Activated naive CD8-positive, alpha-beta T cell (primary cell): ENCODE measurements around the gene CPO.

Experiments
- H3K27ac Mint-ChIP-seq: one replicate; pipeline ENCODE4 v1.8.0; 2021; ENCODE audit warnings: mixed read lengths
- H3K27me3 Mint-ChIP-seq: one replicate; pipeline ENCODE4 v1.8.0; 2021; ENCODE audit warnings: mixed read lengths
- H3K36me3 Mint-ChIP-seq: one replicate; pipeline ENCODE4 v1.8.0; 2021; ENCODE audit warnings: mixed read lengths
- H3K4me1 Mint-ChIP-seq: one replicate; pipeline ENCODE4 v1.8.0; 2021; ENCODE audit warnings: low read depth, mixed read lengths
- H3K4me3 Mint-ChIP-seq: one replicate; pipeline ENCODE4 v1.8.0; 2021; ENCODE audit warnings: mild to moderate bottlenecking, mixed read lengths
- H3K9me3 Mint-ChIP-seq: one replicate; pipeline ENCODE4 v1.8.0; 2021; ENCODE audit warnings: low read depth, mixed read lengths

CPO gene

GRCh38 chr2:206958261-206958660 lies 18.9 kb downstream of the CPO start:
- Mint-ChIP-seq H3K27me3 (no peaks in the 10 kb centered on the region), H3K4me3 (no peak overlapping the region), H3K36me3 (peaks cover 6% of the 10 kb centered on the region), H3K27ac (no peak overlapping the region), H3K4me1 (no peaks in the 10 kb centered on the region), H3K9me3 (peaks cover 7% of the 10 kb centered on the region)

- Mint-ChIP-seq H3K4me3 (no peak overlapping the region), H3K9me3 (no peaks in the 10 kb centered on the region), H3K4me1 (no peaks in the 10 kb centered on the region), H3K27ac (no peak overlapping the region), H3K36me3 (no peaks in the 10 kb centered on the region), H3K27me3 (no peaks in the 10 kb centered on the region)
Measured at GRCh38 chr2:206962966-206963365, 23.6 kb downstream of the CPO start.

- H3K9me3 Mint-ChIP-seq: no peaks in the 10 kb centered on the region
- H3K4me1 Mint-ChIP-seq: no peaks in the 10 kb centered on the region
- H3K4me3 Mint-ChIP-seq: no peak overlapping the region
- no peak overlapping the region for H3K27ac Mint-ChIP-seq
- H3K27me3 Mint-ChIP-seq: no peaks in the 10 kb centered on the region
- H3K36me3 Mint-ChIP-seq: no peaks in the 10 kb centered on the region
Measured at GRCh38 chr2:206968134-206969086, 29.1 kb downstream of the CPO start.

- Mint-ChIP-seq H3K36me3 (no peaks in the 10 kb centered on the region), H3K4me3 (no peak overlapping the region), H3K9me3 (no peaks in the 10 kb centered on the region), H3K27ac (no peak overlapping the region), H3K27me3 (no peaks in the 10 kb centered on the region), H3K4me1 (no peaks in the 10 kb centered on the region)
Measured at GRCh38 chr2:206969192-206969591, 29.9 kb downstream of the CPO start.

GRCh38 chr2:206970589-206971360 lies 31.5 kb downstream of the CPO start:
- H3K4me1 Mint-ChIP-seq: no peaks in the 10 kb centered on the region
- no peak overlapping the region for H3K4me3 Mint-ChIP-seq
- H3K9me3 Mint-ChIP-seq: peaks cover 6% of the 10 kb centered on the region
- peaks cover 4% of the 10 kb centered on the region for H3K27me3 Mint-ChIP-seq
- peaks cover 6% of the 10 kb centered on the region for H3K36me3 Mint-ChIP-seq
- no peak overlapping the region for H3K27ac Mint-ChIP-seq

GRCh38 chr2:206971805-206972204 lies 32.5 kb downstream of the CPO start:
- H3K36me3 Mint-ChIP-seq: peaks cover 6% of the 10 kb centered on the region
- peaks cover 9% of the 10 kb centered on the region for H3K9me3 Mint-ChIP-seq

GRCh38 chr2:206974551-206974950 lies 35.2 kb downstream of the CPO start:
- H3K27me3 Mint-ChIP-seq: peaks cover 7% of the 10 kb centered on the region
- H3K4me1 Mint-ChIP-seq: no peaks in the 10 kb centered on the region
- no peak overlapping the region for H3K4me3 Mint-ChIP-seq
- peaks cover 6% of the 10 kb centered on the region for H3K36me3 Mint-ChIP-seq
- H3K9me3 Mint-ChIP-seq: peaks cover 9% of the 10 kb centered on the region
- H3K27ac Mint-ChIP-seq: no peak overlapping the region

More at GRCh38 chr2:206971805-206972204, 32.5 kb downstream of the CPO start:
- Mint-ChIP-seq H3K27ac (no peak overlapping the region), H3K4me3 (no peak overlapping the region), H3K27me3 (peaks cover 4% of the 10 kb centered on the region), H3K4me1 (no peaks in the 10 kb centered on the region)

GRCh38 chr2:206978746-206979145 lies 39.4 kb downstream of the CPO start:
- peaks cover 6% of the 10 kb centered on the region for H3K36me3 Mint-ChIP-seq

GRCh38 chr2:206979365-206979764 lies 40.0 kb downstream of the CPO start:
- Mint-ChIP-seq H3K36me3 (peaks cover 6% of the 10 kb centered on the region), H3K9me3 (peaks cover 9% of the 10 kb centered on the region), H3K4me1 (peaks cover 1% of the 10 kb centered on the region), H3K27me3 (peaks cover 7% of the 10 kb centered on the region), H3K4me3 (no peak overlapping the region), H3K27ac (no peak overlapping the region)

More at GRCh38 chr2:206978746-206979145, 39.4 kb downstream of the CPO start:
- no peak overlapping the region for H3K27ac Mint-ChIP-seq
- peaks cover 9% of the 10 kb centered on the region for H3K9me3 Mint-ChIP-seq
- no peak overlapping the region for H3K4me3 Mint-ChIP-seq
- H3K4me1 Mint-ChIP-seq: no peaks in the 10 kb centered on the region
- peaks cover 7% of the 10 kb centered on the region for H3K27me3 Mint-ChIP-seq

GRCh38 chr2:206979922-206980321 lies 40.6 kb downstream of the CPO start:
- peaks cover 2% of the 10 kb centered on the region for H3K4me1 Mint-ChIP-seq

GRCh38 chr2:206980413-206980812 lies 41.1 kb downstream of the CPO start:
- no peak overlapping the region for H3K4me3 Mint-ChIP-seq

More at GRCh38 chr2:206979922-206980321, 40.6 kb downstream of the CPO start:
- Mint-ChIP-seq H3K9me3 (peaks cover 9% of the 10 kb centered on the region), H3K27me3 (peaks cover 7% of the 10 kb centered on the region), H3K27ac (no peak overlapping the region), H3K4me3 (no peak overlapping the region), H3K36me3 (peaks cover 6% of the 10 kb centered on the region)

GRCh38 chr2:206981086-206981674 lies 41.9 kb downstream of the CPO start:
- H3K36me3 Mint-ChIP-seq: no peaks in the 10 kb centered on the region
- H3K4me3 Mint-ChIP-seq: no peak overlapping the region
- H3K27me3 Mint-ChIP-seq: peaks cover 3% of the 10 kb centered on the region
- no peak overlapping the region for H3K27ac Mint-ChIP-seq
- H3K9me3 Mint-ChIP-seq: no peaks in the 10 kb centered on the region
- H3K4me1 Mint-ChIP-seq: peaks cover 2% of the 10 kb centered on the region

More at GRCh38 chr2:206980413-206980812, 41.1 kb downstream of the CPO start:
- peaks cover 4% of the 10 kb centered on the region for H3K36me3 Mint-ChIP-seq
- no peak overlapping the region for H3K27ac Mint-ChIP-seq
- peaks cover 6% of the 10 kb centered on the region for H3K9me3 Mint-ChIP-seq
- H3K4me1 Mint-ChIP-seq: peaks cover 2% of the 10 kb centered on the region
- peaks cover 6% of the 10 kb centered on the region for H3K27me3 Mint-ChIP-seq

- Mint-ChIP-seq H3K9me3 (no peaks in the 10 kb centered on the region), H3K27me3 (peaks cover 3% of the 10 kb centered on the region), H3K27ac (no peak overlapping the region), H3K4me1 (peaks cover 6% of the 10 kb centered on the region), H3K4me3 (no peak overlapping the region), H3K36me3 (no peaks in the 10 kb centered on the region)
Measured at GRCh38 chr2:206981739-206982340, 42.5 kb downstream of the CPO start.

- Mint-ChIP-seq H3K27me3 (peaks cover 3% of the 10 kb centered on the region), H3K4me1 (peaks cover 8% of the 10 kb centered on the region), H3K9me3 (no peaks in the 10 kb centered on the region), H3K27ac (no peak overlapping the region), H3K4me3 (no peak overlapping the region), H3K36me3 (no peaks in the 10 kb centered on the region)
Measured at GRCh38 chr2:206982360-206982955, 43.1 kb downstream of the CPO start.
